Gastroesophageal sphincter (tissue), 4 donors: ENCODE data around the gene RTN4RL1. TPM values are rescaled to one million over a fixed set of nuclear protein-coding genes. Genes with fewer than 3 reads are reported as not detected.
"Not testable (repeated sequence)": the region's sequence is repeated elsewhere in the genome, so short reads cannot be mapped to it uniquely, and the experiment has no call there.

Experiments
- ATAC-seq: fragments of 150-250 bp; one replicate; pipeline ENCODE4 v1.9.1; 2016; ENCODE audit warnings: mild to moderate bottlenecking, moderate library complexity
- H3K27ac ChIP-seq, 4 donors: fragments of 200-600 bp; sonication (generic) in 3 of 4; 1 replicate in 3 of 4; 2 replicates in 1 of 4; pipeline ENCODE4 v1.5.1; 2016 to 2019
- H3K27me3 ChIP-seq: fragments of 200-600 bp; sonication (generic); one replicate; pipeline ENCODE4 v1.5.1; 2019
- H3K36me3 ChIP-seq, 2 donors: fragments of 200-600 bp; sonication (generic); one replicate each; pipeline ENCODE4 v1.5.1; 2019; ENCODE audit warnings: control low read depth in 1 of 2
- H3K4me1 ChIP-seq, 3 donors: fragments of 200-600 bp; sonication (generic); 1 replicate in 2 of 3; 2 replicates in 1 of 3; pipeline ENCODE4 v1.5.1; 2016 to 2019; ENCODE audit warnings: control low read depth in 2 of 3
- H3K4me3 ChIP-seq, 2 donors: fragments of 200-600 bp; sonication (generic); one replicate each; pipeline ENCODE4 v1.5.1; 2019; ENCODE audit warnings: mild to moderate bottlenecking in 1 of 2, moderate library complexity in 1 of 2
- H3K9me3 ChIP-seq, 3 donors: fragments of 200-600 bp; sonication (generic); one replicate each; pipeline ENCODE4 v1.5.1; 2017 to 2019; ENCODE audit warnings: control low read depth in 2 of 3
- EP300 ChIP-seq: sonication (generic); formaldehyde crosslinking; IDR thresholded peaks from one replicate; pipeline ENCODE4 v1.6.1; 2017; ENCODE audit warnings: antibody characterized with exemption, mild to moderate bottlenecking
- POLR2A ChIP-seq, 2 donors: fragments of 450-650 bp; IDR thresholded peaks; one replicate each; pipeline ENCODE4 v1.6.1; 2017; ENCODE audit warnings: antibody characterized with exemption in 2 of 2, mild to moderate bottlenecking in 2 of 2, moderate library complexity in 1 of 2
- POLR2AphosphoS5 ChIP-seq: sonication (generic); formaldehyde crosslinking; IDR thresholded peaks from one replicate; pipeline ENCODE4 v1.6.1; 2017; ENCODE audit warnings: antibody characterized with exemption
- WGBS, 2 donors: methylation state at CpG; one replicate each; pipeline ENCODE4 v1.1.5; 2018; ENCODE audit warnings: low coverage in 1 of 2; 5-methylcytosine and 5-hydroxymethylcytosine counted together
- total RNA-seq, 4 donors: library from RNA; depleted of rRNA; stranded (reverse); fragments of >200 nt; gene quantifications; one replicate each; pipeline ENCODE4 v1.1.0, GENCODE V29; 2016
- TF ChIP-seq, protein P1 (sequence below), 4 experiments: fragments of 200-600 bp in 2 of 4; fragments of 450-650 bp in 2 of 4; sonication (generic) in 1 of 4; IDR thresholded peaks; one replicate each; pipeline ENCODE4 v1.5.1; 2017 to 2019; ENCODE audit warnings: antibody characterized with exemption in 4 of 4, mild to moderate bottlenecking in 2 of 4, moderate library complexity in 2 of 4

Gene RTN4RL1
- total RNA-seq, 4 donors from 2014 or later = 0.58 to 0.81 (median 0.72) TPM; not detected in 1

DNA sequence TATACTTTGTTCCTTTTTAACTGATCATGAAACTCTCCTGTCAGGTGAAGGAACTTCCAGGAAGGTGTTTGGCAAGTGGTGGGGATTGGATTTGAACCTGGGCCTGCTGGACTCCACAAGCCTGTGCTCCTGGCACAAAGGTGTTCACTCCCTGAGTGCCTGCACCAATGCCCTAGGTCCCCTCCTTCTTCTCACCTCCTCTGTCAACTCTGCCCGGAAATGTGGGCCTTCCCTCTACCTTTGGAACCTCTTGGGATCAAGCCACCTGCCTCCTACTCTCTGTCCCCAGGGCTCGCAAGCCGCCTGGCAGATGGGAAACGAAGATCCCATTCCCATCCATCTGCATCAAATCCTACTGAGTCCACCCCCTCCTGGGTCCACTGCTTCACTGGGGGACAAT is 40.0 kb downstream of the RTN4RL1 start:
- Histone ChIP-seq H3K4me1 (no peaks in the 10 kb centered on the region), H3K27ac (no peak overlapping the region), H3K9me3 (no peaks in the 10 kb centered on the region), H3K4me3 (no peak overlapping the region), H3K27me3 (no peaks in the 10 kb centered on the region), H3K36me3 (no peaks in the 10 kb centered on the region)
- TF ChIP-seq EP300 (no peak), POLR2A (IDR thresholded peaks at IDR 0.05) (no peak), POLR2AphosphoS5 (no peak)
- TF ChIP-seq, protein P1, sequence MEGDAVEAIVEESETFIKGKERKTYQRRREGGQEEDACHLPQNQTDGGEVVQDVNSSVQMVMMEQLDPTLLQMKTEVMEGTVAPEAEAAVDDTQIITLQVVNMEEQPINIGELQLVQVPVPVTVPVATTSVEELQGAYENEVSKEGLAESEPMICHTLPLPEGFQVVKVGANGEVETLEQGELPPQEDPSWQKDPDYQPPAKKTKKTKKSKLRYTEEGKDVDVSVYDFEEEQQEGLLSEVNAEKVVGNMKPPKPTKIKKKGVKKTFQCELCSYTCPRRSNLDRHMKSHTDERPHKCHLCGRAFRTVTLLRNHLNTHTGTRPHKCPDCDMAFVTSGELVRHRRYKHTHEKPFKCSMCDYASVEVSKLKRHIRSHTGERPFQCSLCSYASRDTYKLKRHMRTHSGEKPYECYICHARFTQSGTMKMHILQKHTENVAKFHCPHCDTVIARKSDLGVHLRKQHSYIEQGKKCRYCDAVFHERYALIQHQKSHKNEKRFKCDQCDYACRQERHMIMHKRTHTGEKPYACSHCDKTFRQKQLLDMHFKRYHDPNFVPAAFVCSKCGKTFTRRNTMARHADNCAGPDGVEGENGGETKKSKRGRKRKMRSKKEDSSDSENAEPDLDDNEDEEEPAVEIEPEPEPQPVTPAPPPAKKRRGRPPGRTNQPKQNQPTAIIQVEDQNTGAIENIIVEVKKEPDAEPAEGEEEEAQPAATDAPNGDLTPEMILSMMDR (IDR thresholded peaks at IDR 0.05) = no peak
- 100% methylated on average over 1 to 4 of the region's 4 CpGs for WGBS, 2 donors
- no peak for ATAC-seq

DNA sequence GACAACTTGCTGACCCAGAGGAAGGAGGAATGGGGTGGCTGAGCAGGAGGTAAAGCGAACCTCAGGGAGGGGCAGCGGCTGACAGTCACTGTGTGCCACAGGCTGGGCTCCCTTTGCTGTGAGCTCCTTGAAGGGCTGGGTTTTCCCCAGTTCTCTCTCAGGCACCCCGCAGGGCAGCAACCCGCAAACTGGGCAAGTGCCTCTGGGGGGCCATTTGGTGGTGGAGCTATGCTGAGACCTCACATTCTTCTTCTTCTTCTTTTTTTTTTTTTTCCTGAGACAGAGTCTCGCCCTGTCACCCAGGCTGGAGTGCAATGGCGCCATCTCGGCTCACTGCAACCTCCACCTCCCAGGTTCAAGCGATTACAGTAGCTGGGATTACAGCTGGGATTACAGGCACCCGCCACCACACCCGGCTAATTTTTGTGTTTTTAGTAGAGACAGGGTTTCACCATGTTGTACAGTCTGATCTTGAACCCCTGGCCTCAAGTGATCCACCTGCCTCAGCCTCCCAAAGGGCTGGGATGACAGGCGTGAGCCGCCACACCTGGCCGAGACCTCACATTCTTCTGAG is 42.3 kb downstream of the RTN4RL1 start:
- H3K27me3 ChIP-seq, ATAC-seq, H3K4me3 ChIP-seq, H3K27ac ChIP-seq, H3K36me3 ChIP-seq, H3K9me3 ChIP-seq, H3K4me1 ChIP-seq: not testable (repeated sequence)
- 76 to 85% methylated on average over 7 to 8 of the region's 13 CpGs for WGBS, 2 donors

DNA sequence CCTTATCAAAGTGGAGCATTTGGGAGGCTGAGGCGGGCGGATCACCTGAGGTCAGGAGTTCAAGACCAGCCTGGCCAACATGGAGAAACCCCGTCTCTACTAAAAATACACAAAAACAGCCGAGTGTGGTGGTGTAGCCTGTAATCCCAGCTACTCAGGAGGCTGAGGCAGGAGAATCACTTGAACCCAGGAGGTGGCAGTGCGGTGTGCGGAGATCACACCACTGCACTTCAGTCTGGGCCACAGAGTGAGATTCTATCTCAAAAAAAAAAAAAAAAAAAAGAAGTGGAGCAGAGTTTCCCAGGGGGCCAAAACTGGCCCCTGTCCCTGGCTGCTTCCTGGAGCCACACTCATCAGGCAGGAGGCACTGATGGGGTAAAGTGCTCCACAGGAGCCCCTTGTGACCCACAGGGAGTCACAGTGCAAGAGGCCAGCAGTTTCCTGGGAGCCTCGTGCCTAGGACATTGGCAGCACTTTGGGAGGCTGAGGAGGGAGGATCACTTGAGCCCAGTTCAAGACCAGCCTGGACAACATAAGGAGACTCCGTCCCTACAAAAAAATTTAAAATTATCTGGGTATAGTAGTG is 44.4 kb downstream of the RTN4RL1 start:
- Histone ChIP-seq H3K27me3 (peaks cover 26% of the 10 kb centered on the region), H3K27ac (no peak overlapping the region), H3K4me1 (peaks cover 0 to 15% (median 0%) of the 10 kb centered on the region in 3 donors), H3K9me3 (no peaks in the 10 kb centered on the region), H3K4me3 (no peak overlapping the region), H3K36me3 (no peaks in the 10 kb centered on the region)
- TF ChIP-seq EP300 = no peak
- TF ChIP-seq POLR2A (IDR thresholded peaks at IDR 0.05) = no peak
- TF ChIP-seq POLR2AphosphoS5 = no peak
- TF ChIP-seq, protein P1 (IDR thresholded peaks at IDR 0.05) = no peak
- ATAC-seq = no peak
- WGBS, 2 donors = 74 to 94% methylated on average over 3 to 6 of the region's 8 CpGs

DNA sequence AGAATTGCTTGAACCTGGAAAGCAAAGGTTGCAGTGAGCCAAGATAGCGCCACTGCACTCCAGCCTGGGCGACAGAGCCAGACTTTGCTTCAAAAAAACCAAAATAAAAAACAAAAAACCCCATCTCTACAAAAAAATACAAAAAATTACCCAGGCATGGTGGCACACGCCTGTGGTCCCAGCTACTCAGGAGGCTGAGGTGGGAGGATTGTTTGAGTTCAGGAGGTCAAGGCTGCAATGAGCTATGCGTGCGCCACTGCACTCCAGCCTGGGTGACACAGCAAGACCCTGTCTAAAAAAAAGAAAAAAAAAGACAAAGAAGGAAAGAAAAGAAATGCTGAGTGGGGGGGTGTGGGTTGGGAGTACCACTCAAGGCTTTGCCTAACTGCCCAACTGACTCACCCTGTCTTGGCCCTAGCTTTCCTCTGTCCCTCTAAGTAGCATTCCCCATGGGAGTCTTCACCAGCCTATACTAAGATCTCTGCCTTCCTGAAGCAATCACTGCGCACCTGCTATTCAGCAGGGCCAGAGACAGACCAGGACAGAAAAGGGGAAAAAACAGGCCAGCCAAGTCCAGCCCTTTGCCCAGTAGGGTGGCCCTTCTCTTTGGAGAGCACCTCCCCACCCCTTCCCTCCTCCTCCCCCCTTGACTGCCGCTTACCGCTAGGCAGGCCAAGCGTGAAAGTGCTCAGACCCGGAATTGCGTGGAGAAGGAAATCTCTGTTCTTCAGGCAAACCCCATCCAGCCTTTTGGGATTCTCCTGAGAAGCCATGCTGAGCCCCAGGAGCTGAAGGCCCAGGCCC is 45.8 kb downstream of the RTN4RL1 start:
- 87 to 100% methylated on average over 3 to 5 of the region's 11 CpGs for WGBS, 2 donors
- no peak for ATAC-seq
- TF ChIP-seq POLR2AphosphoS5 (no peak), POLR2A (IDR thresholded peaks at IDR 0.05) (no peak), EP300 (no peak)
- TF ChIP-seq, protein P1 (IDR thresholded peaks at IDR 0.05) = no peak
- Histone ChIP-seq H3K4me1 (peaks cover 0 to 15% (median 0%) of the 10 kb centered on the region in 3 donors), H3K9me3 (no peaks in the 10 kb centered on the region), H3K27ac (no peak overlapping the region), H3K4me3 (no peak overlapping the region), H3K27me3 (peaks cover 39% of the 10 kb centered on the region), H3K36me3 (no peaks in the 10 kb centered on the region)

DNA sequence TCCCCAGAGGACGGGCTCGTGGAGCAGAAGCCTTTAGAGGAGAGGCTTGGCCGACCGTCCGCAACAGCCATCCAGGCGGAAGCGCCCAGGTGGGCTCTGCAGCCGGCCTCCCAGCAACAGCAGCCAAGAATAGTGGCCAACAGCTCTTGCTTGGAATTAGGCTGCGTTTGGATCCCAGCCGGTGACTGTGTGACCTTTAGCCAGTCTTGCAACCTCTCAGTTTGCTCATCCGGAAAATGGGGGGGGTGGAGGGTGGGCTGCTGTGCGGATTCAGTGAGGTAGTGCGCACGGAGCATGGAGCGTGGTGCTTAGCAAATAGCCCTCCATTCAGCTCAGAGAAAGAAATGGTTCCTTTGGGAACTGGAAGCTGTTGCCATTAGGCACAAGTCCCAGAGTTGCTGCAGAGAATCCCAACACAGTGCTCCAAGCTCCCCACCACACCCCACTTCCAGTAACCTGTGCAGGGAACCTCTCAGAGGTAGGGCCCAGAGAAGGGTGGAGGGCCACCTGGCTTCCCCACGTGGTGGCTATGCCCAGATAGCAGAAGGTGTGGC is 46.7 kb downstream of the RTN4RL1 start:
- peaks cover 46% of the 10 kb centered on the region for H3K27me3 ChIP-seq
- ATAC-seq = no peak
- 46 to 80% methylated on average over 1 to 11 of the region's 16 CpGs for WGBS, 2 donors
- H3K4me3 ChIP-seq = no peak overlapping the region
- H3K36me3 ChIP-seq = no peaks in the 10 kb centered on the region
- no peak for TF ChIP-seq EP300
- TF ChIP-seq POLR2A (IDR thresholded peaks at IDR 0.05) = no peak
- TF ChIP-seq, protein P1 (IDR thresholded peaks at IDR 0.05) = no peak
- TF ChIP-seq POLR2AphosphoS5 = no peak
- H3K9me3 ChIP-seq = no peaks in the 10 kb centered on the region
- H3K27ac ChIP-seq = no peak overlapping the region
- H3K4me1 ChIP-seq = peaks cover 0 to 15% (median 0%) of the 10 kb centered on the region in 3 donors
